Iris pigment epithelial cell (primary cell): ENCODE data around the gene FNDC7.
"Not testable (repeated sequence)": the region's sequence is repeated elsewhere in the genome, so short reads cannot be mapped to it uniquely, and the experiment has no call there.

Source experiments
- DNase-seq: peaks from one replicate; pipeline ENCODE4 v3.0.0-alpha.2; 2011; ENCODE audit warnings: low read depth

Gene FNDC7

GRCh38 chr1:108699375-108700332, 13.1 kb upstream of the FNDC7 start:
- DNase-seq, result no peak

- no peak for DNase-seq
Measured at GRCh38 chr1:108701176-108701849, 11.4 kb upstream of the FNDC7 start.

- not testable (repeated sequence) for DNase-seq
Measured at GRCh38 chr1:108702109-108702508, 10.6 kb upstream of the FNDC7 start.

GRCh38 chr1:108703939-108704338, 8.8 kb upstream of the FNDC7 start:
- peak; percentile 42 for DNase-seq

- peak; percentile 86 for DNase-seq
Measured at GRCh38 chr1:108704496-108704895, 8.2 kb upstream of the FNDC7 start.

- no peak for DNase-seq
Measured at GRCh38 chr1:108706643-108707042, 6.1 kb upstream of the FNDC7 start.

GRCh38 chr1:108708691-108709660, 3.7 kb upstream of the FNDC7 start:
- DNase-seq, result no peak

GRCh38 chr1:108715932-108716331, 3.2 kb downstream of the FNDC7 start:
- DNase-seq, result no peak

- peak; percentile 16 for DNase-seq
Measured at GRCh38 chr1:108716437-108717230, 3.9 kb downstream of the FNDC7 start.

GRCh38 chr1:108717774-108718316, 5.1 kb downstream of the FNDC7 start:
- no peak for DNase-seq

- no peak for DNase-seq
Measured at GRCh38 chr1:108718927-108719655, 6.4 kb downstream of the FNDC7 start.

- peak; percentile 86 for DNase-seq
Measured at GRCh38 chr1:108719656-108720435, 7.1 kb downstream of the FNDC7 start.

GRCh38 chr1:108722292-108722691, 9.6 kb downstream of the FNDC7 start:
- peak; percentile 67 for DNase-seq

GRCh38 chr1:108725906-108726305, 13.2 kb downstream of the FNDC7 start:
- DNase-seq, result no peak

- no peak for DNase-seq
Measured at GRCh38 chr1:108728327-108728923, 15.7 kb downstream of the FNDC7 start.

GRCh38 chr1:108729481-108729880, 16.8 kb downstream of the FNDC7 start:
- DNase-seq, result no peak

- peak; percentile 28 for DNase-seq
Measured at GRCh38 chr1:108732398-108732797, 19.7 kb downstream of the FNDC7 start.

- no peak for DNase-seq
Measured at GRCh38 chr1:108734171-108734865, 21.6 kb downstream of the FNDC7 start.
